ENCODE data around the gene AP1S1.

Gene AP1S1

GRCh38 chr7:101166648-101166908, 12.3 kb downstream of the AP1S1 start:
- H3K27ac ChIP-seq: peak overlapping the region; percentile 100
- no peak for TF ChIP-seq CTCF (IDR thresholded peaks at IDR 0.05)
- TF ChIP-seq ZFX (IDR thresholded peaks at IDR 0.05; ENCODE audit: borderline replicate concordance): no peak

GRCh38 chr7:101166909-101167644, 12.8 kb downstream of the AP1S1 start:
- TF ChIP-seq ZFX (IDR thresholded peaks at IDR 0.05; ENCODE audit: borderline replicate concordance) (no peak), CTCF (IDR thresholded peaks at IDR 0.05) (no peak)
- peak overlapping the region; percentile 100 for H3K27ac ChIP-seq

GRCh38 chr7:101167645-101168411, 13.6 kb downstream of the AP1S1 start:
- peak overlapping the region; percentile 100 for H3K27ac ChIP-seq
- TF ChIP-seq ZFX (IDR thresholded peaks at IDR 0.05; ENCODE audit: borderline replicate concordance) (no peak), CTCF (IDR thresholded peaks at IDR 0.05) (no peak)

- TF ChIP-seq ZFX (IDR thresholded peaks at IDR 0.05; ENCODE audit: borderline replicate concordance) (no peak), CTCF (IDR thresholded peaks at IDR 0.05) (no peak)
- H3K27ac ChIP-seq: peak overlapping the region; percentile 100
These were observed 14.3 kb downstream of the AP1S1 start for GRCh38 chr7:101168412-101169049.

- peak overlapping the region; percentile 38 for H3K27ac ChIP-seq
These were observed 15.0 kb downstream of the AP1S1 start for GRCh38 chr7:101169110-101169837.

More at GRCh38 chr7:101169110-101169837, 15.0 kb downstream of the AP1S1 start:
- TF ChIP-seq ZFX (IDR thresholded peaks at IDR 0.05; ENCODE audit: borderline replicate concordance) (no peak), CTCF (IDR thresholded peaks at IDR 0.05) (no peak)

Measured in 22Rv1 (cell line).